B cell (primary cell): ENCODE results near the gene CHCHD2. TPM values are rescaled to one million over a fixed set of nuclear protein-coding genes. Genes with fewer than 3 reads are reported as not detected.

Experiments
- ATAC-seq: fragments of 200-7000 bp; cut with Tn5 transposase; one replicate; pipeline ENCODE4 v1.10.0; 2021; ENCODE audit warnings: low read depth, mild to moderate bottlenecking, moderate number of reproducible peaks, moderate library complexity
- CTCF ChIA-PET: fragments of 350-600 bp; sonication (Branson Sonifier 250); formaldehyde crosslinking; loops from one replicate; lab custom pipeline; 2021; ENCODE audit warnings: antibody characterized with exemption, inconsistent platforms; lab: Charles Lee
- POLR2A ChIA-PET: fragments of 350-600 bp; sonication (Branson Sonifier 250); formaldehyde crosslinking; loops from one replicate; lab custom pipeline; 2021; ENCODE audit warnings: antibody characterized with exemption; lab: Charles Lee
- DNase-seq: peaks from one replicate; pipeline ENCODE4 v3.0.0; 2013
- H2AFZ ChIP-seq: 2 replicates; pipeline ENCODE4 v1.6.1; 2012; ENCODE audit warnings: mild to moderate bottlenecking, low read depth, low read length; ENCODE audit not compliant: insufficient read depth, poor library complexity, severe bottlenecking
- H3K27ac ChIP-seq, 2 donors: 1 replicate in 1 of 2; 2 replicates in 1 of 2; pipeline ENCODE4 v1.5.1; 2012 to 2013; ENCODE audit warnings: low read length in 2 of 2, mild to moderate bottlenecking in 2 of 2, moderate library complexity in 1 of 2
- H3K27me3 ChIP-seq, 4 experiments: fragments of 200-600 bp in 1 of 4; sonication (generic) in 1 of 4; replicated peaks in 1 of 4; 1 replicate in 2 of 4; 2 replicates in 2 of 4; pipeline versions ENCODE4 v1.6.1 to v1.7.0; 2013 to 2016; ENCODE audit warnings: low read length in 3 of 4, mild to moderate bottlenecking in 2 of 4, mixed read lengths in 1 of 4, moderate library complexity in 1 of 4; ENCODE audit not compliant: insufficient read depth in 4 of 4, control insufficient read depth in 3 of 4; ENCODE audit errors: control extremely low read depth in 1 of 4
- H3K36me3 ChIP-seq, 2 experiments: replicated peaks in 1 of 2; 1 replicate in 1 of 2; 2 replicates in 1 of 2; pipeline versions ENCODE4 v1.6.1 to v1.7.1; 2013; ENCODE audit warnings: low read length in 1 of 2; ENCODE audit not compliant: insufficient read depth in 2 of 2, control insufficient read depth in 1 of 2; ENCODE audit errors: control extremely low read depth in 1 of 2, extremely low read depth in 1 of 2
- H3K4me1 ChIP-seq, 2 donors: fragments of 200-600 bp in 1 of 2; sonication (generic) in 1 of 2; 1 replicate in 1 of 2; 2 replicates in 1 of 2; pipeline versions ENCODE4 v1.5.1 to v1.6.1; 2013 to 2017; ENCODE audit warnings: low read length in 2 of 2; ENCODE audit not compliant: control insufficient read depth in 2 of 2, insufficient read depth in 2 of 2
- H3K4me2 ChIP-seq: replicated peaks from 2 replicates; pipeline ENCODE3; 2012; ENCODE audit warnings: mild to moderate bottlenecking, low read depth, low read length; ENCODE audit not compliant: poor library complexity, severe bottlenecking
- H3K4me3 ChIP-seq, 5 experiments: fragments of 200-600 bp in 1 of 5; sonication (generic) in 1 of 5; 1 replicate in 3 of 5; 2 replicates in 2 of 5; pipeline versions ENCODE4 v1.5.1 to v1.7.0; 2011 to 2016; ENCODE audit warnings: low read length in 4 of 5, mild to moderate bottlenecking in 4 of 5, low read depth in 2 of 5, control low read depth in 1 of 5, moderate library complexity in 1 of 5; ENCODE audit not compliant: insufficient read depth in 1 of 5; ENCODE audit errors: control extremely low read depth in 1 of 5, extremely low read depth in 1 of 5
- H3K79me2 ChIP-seq: fragments of 200-600 bp; sonication (generic); one replicate; pipeline ENCODE4 v1.6.0; 2016; ENCODE audit warnings: low read length; ENCODE audit not compliant: control insufficient read depth, insufficient read depth
- H3K9ac ChIP-seq: fragments of 200-600 bp; sonication (generic); 2 replicates; pipeline ENCODE4 v1.6.1; 2017; ENCODE audit warnings: mild to moderate bottlenecking, low read length, moderate library complexity
- H3K9me3 ChIP-seq, 3 donors: one replicate each; pipeline versions ENCODE4 v1.6.1 to v1.7.1; 2013; ENCODE audit warnings: low read length in 2 of 3; ENCODE audit not compliant: control insufficient read depth in 2 of 3, insufficient read depth in 1 of 3; ENCODE audit errors: control extremely low read depth in 1 of 3
- H4K20me1 ChIP-seq: 2 replicates; pipeline ENCODE4 v1.6.0; 2012; ENCODE audit warnings: mild to moderate bottlenecking, low read length; ENCODE audit not compliant: insufficient read depth, control insufficient read depth, poor library complexity, severe bottlenecking
- H3K27ac Mint-ChIP-seq: one replicate; pipeline ENCODE4 v1.8.0; 2021; ENCODE audit warnings: mixed read lengths
- H3K27me3 Mint-ChIP-seq: one replicate; pipeline ENCODE4 v1.8.0; 2021; ENCODE audit warnings: mixed read lengths
- H3K4me1 Mint-ChIP-seq: one replicate; pipeline ENCODE4 v1.8.0; 2021; ENCODE audit warnings: mixed read lengths
- H3K4me3 Mint-ChIP-seq: one replicate; pipeline ENCODE4 v1.8.0; 2021; ENCODE audit warnings: mixed read lengths
- H3K9me3 Mint-ChIP-seq: one replicate; pipeline ENCODE4 v1.8.0; 2022; ENCODE audit warnings: mixed read lengths; ENCODE audit not compliant: insufficient read depth
- EZH2 ChIP-seq: IDR thresholded peaks from 2 replicates; pipeline ENCODE4 v1.6.1; 2012; ENCODE audit warnings: borderline replicate concordance, low read depth, mild to moderate bottlenecking, moderate library complexity, low read length; ENCODE audit not compliant: insufficient read depth, poor library complexity, severe bottlenecking
- WGBS: methylation state at CpG from one replicate; pipeline ENCODE4 v1.1.5; 2013; ENCODE audit warnings: missing lambda C conversion rate; ENCODE audit not compliant: insufficient coverage; 5-methylcytosine and 5-hydroxymethylcytosine counted together
- intact Hi-C: fragments of 100-400 bp; cut with micrococcal nuclease; formaldehyde crosslinking; loops from one replicate; pipeline ENCODE4 v1.10.0; 2022
- polyA plus RNA-seq: library from polyadenylated mRNA; depleted of rRNA; stranded (reverse); fragments of >200 nt; gene quantifications from 2 replicates; pipeline ENCODE4 v1.2.3, GENCODE V29; 2012
- total RNA-seq, 2 donors: library from RNA; stranded (reverse); fragments of 120-200 nt in 1 of 2; gene quantifications; 1 replicate in 1 of 2; 2 replicates in 1 of 2; pipeline versions ENCODE4 v1.2.3 to v1.2.4, GENCODE V29; 2013 to 2022
- TF ChIP-seq, protein P1 (sequence below): fragments of 200-600 bp; IDR thresholded peaks from one replicate; pipeline ENCODE4 v1.8.0; 2022; ENCODE audit warnings: antibody characterized with exemption, mild to moderate bottlenecking

Gene CHCHD2
- total and polyA plus RNA-seq, 2 donors (not counting 1 experiment from before 2014, with no cell fraction given) = 166 to 286 TPM

DNA sequence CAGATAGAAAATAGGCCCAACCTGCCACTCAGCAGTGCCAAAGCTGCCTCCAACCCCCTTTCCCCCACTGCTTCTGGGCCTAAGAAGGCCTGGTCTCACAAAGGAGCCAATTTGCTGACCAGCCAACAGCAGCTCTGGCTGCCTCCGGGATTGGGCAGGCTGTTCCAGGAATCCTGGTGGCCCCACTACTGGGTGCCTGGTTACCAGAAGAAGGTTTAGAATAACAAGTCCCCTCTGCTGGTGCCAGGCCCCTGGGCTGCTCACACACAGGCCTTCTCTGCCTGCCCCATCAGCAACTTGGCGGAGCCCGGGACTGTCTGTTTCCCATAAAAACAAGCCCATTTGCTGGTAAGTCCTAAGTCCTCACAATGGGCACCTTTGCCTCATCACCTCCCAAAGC, 14.7 kb downstream of the CHCHD2 start:
- no peak overlapping the region for H3K4me3 Mint-ChIP-seq
- no peaks in the 10 kb centered on the region for H3K4me1 Mint-ChIP-seq
- H3K27me3 Mint-ChIP-seq = no peaks in the 10 kb centered on the region
- ATAC-seq (no peak), DNase-seq (no peak)
- no peak overlapping the region for H2AFZ ChIP-seq
- no peaks in the 10 kb centered on the region for H3K27me3 ChIP-seq
- H3K79me2 ChIP-seq = no peaks in the 10 kb centered on the region
- no peaks in the 10 kb centered on the region for H4K20me1 ChIP-seq
- H3K4me1 ChIP-seq = no peaks in the 10 kb centered on the region
- H3K9ac ChIP-seq = no peak overlapping the region
- 97% methylated on average over 3 of the region's 3 CpGs for WGBS
- H3K4me3 ChIP-seq = no peak overlapping the region
- CTCF ChIA-PET = no interaction called here
- no peak overlapping the region for H3K4me2 ChIP-seq
- no peak overlapping the region for H3K27ac Mint-ChIP-seq
- intact Hi-C loops = no loop called here
- TF ChIP-seq, protein P1, sequence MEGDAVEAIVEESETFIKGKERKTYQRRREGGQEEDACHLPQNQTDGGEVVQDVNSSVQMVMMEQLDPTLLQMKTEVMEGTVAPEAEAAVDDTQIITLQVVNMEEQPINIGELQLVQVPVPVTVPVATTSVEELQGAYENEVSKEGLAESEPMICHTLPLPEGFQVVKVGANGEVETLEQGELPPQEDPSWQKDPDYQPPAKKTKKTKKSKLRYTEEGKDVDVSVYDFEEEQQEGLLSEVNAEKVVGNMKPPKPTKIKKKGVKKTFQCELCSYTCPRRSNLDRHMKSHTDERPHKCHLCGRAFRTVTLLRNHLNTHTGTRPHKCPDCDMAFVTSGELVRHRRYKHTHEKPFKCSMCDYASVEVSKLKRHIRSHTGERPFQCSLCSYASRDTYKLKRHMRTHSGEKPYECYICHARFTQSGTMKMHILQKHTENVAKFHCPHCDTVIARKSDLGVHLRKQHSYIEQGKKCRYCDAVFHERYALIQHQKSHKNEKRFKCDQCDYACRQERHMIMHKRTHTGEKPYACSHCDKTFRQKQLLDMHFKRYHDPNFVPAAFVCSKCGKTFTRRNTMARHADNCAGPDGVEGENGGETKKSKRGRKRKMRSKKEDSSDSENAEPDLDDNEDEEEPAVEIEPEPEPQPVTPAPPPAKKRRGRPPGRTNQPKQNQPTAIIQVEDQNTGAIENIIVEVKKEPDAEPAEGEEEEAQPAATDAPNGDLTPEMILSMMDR = no peak
- TF ChIP-seq EZH2 = no peak
- H3K27ac ChIP-seq = no peak overlapping the region
- H3K36me3 ChIP-seq = no peaks in the 10 kb centered on the region
- H3K9me3 ChIP-seq = no peaks in the 10 kb centered on the region
- no peaks in the 10 kb centered on the region for H3K9me3 Mint-ChIP-seq
- POLR2A ChIA-PET = no interaction called here

DNA sequence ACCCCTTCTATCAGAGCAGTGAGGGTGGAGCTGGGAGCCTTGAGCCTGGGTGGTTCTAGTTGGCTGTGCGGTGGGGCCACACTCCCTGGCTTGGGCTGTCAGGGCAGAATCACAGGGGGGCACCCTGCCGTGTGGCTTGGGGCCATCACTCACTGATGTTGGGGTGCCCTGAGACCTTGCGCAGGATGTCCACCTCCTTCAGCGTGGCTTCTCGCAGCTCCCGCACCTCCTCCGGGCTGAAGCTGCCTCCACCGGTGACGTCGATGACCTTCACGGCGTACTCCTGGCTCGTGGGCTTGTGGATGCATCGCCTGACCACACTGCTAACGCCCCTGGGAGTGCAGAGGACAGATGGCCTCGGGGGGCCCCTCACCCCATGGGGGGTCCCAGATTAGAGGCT, 18.8 kb downstream of the CHCHD2 start:
- no peak overlapping the region for H3K4me3 ChIP-seq
- TF ChIP-seq EZH2 = no peak
- TF ChIP-seq, protein P1 = no peak

More for the DNA sequence above, 18.8 kb downstream of the CHCHD2 start:
- Histone ChIP-seq H4K20me1 (no peaks in the 10 kb centered on the region), H3K9ac (no peak overlapping the region), H3K4me1 (no peaks in the 10 kb centered on the region), H3K79me2 (no peaks in the 10 kb centered on the region), H3K36me3 (peaks cover 0 to 2% of the 10 kb centered on the region in 2 experiments), H3K27ac (no peak overlapping the region), H3K27me3 (no peaks in the 10 kb centered on the region), H2AFZ (no peak overlapping the region), H3K4me2 (no peak overlapping the region), H3K9me3 (no peaks in the 10 kb centered on the region)
- Mint-ChIP-seq H3K9me3 (no peaks in the 10 kb centered on the region), H3K27me3 (no peaks in the 10 kb centered on the region), H3K27ac (no peak overlapping the region), H3K4me3 (no peak overlapping the region), H3K4me1 (no peaks in the 10 kb centered on the region)
- ChIA-PET CTCF (no interaction called here), POLR2A (no interaction called here)
- ATAC-seq = no peak
- WGBS = 98% methylated on average over 15 of the region's 16 CpGs
- no peak for DNase-seq
- intact Hi-C loops = no loop called here
